Tibial artery (tissue), 4 donors: ENCODE data around the gene NKD1.

Source experiments
- DNase-seq, 2 donors: peaks; one replicate each; pipeline ENCODE4 v3.0.0-alpha.2; 2019
- H3K27ac ChIP-seq, 2 donors: fragments of 200-600 bp; sonication (generic) in 1 of 2; 1 replicate in 1 of 2; 2 replicates in 1 of 2; pipeline ENCODE4 v1.5.1; 2018 to 2019; ENCODE audit warnings: mild to moderate bottlenecking in 1 of 2
- H3K27me3 ChIP-seq, 2 donors: fragments of 200-600 bp; sonication (generic) in 1 of 2; one replicate each; pipeline versions ENCODE4 v1.5.1 to v1.6.0; 2016 to 2019
- H3K36me3 ChIP-seq, 3 donors: fragments of 200-600 bp; sonication (generic) in 2 of 3; one replicate each; pipeline ENCODE4 v1.5.1; 2016 to 2019; ENCODE audit warnings: mild to moderate bottlenecking in 2 of 3
- H3K4me1 ChIP-seq, 4 donors: fragments of 200-600 bp; sonication (generic) in 2 of 4; 1 replicate in 3 of 4; 2 replicates in 1 of 4; pipeline ENCODE4 v1.5.1; 2016 to 2019
- H3K4me3 ChIP-seq, 2 donors: fragments of 200-600 bp; sonication (generic) in 1 of 2; 1 replicate in 1 of 2; 2 replicates in 1 of 2; pipeline ENCODE4 v1.5.1; 2018 to 2019; ENCODE audit warnings: mild to moderate bottlenecking in 2 of 2
- H3K9me3 ChIP-seq, 3 donors: fragments of 200-600 bp; sonication (generic) in 1 of 3; one replicate each; pipeline ENCODE4 v1.5.1; 2016 to 2019
- intact Hi-C: fragments of 100-400 bp; cut with DNase I; formaldehyde crosslinking; loops from one replicate; pipeline ENCODE4 v1.15.0; 2023; ENCODE audit warnings: low total_unique reads
- TF ChIP-seq, protein P1 (sequence below), 2 experiments: fragments of 200-600 bp in 1 of 2; fragments of 450-650 bp in 1 of 2; IDR thresholded peaks; one replicate each; pipeline ENCODE4 v1.5.1; 2017 to 2019; ENCODE audit warnings: antibody characterized with exemption in 2 of 2, mild to moderate bottlenecking in 1 of 2, moderate library complexity in 1 of 2

The NKD1 gene

GRCh38 chr16:50610331-50611262 is 62.4 kb downstream of the NKD1 start:
- TF ChIP-seq, protein P1, sequence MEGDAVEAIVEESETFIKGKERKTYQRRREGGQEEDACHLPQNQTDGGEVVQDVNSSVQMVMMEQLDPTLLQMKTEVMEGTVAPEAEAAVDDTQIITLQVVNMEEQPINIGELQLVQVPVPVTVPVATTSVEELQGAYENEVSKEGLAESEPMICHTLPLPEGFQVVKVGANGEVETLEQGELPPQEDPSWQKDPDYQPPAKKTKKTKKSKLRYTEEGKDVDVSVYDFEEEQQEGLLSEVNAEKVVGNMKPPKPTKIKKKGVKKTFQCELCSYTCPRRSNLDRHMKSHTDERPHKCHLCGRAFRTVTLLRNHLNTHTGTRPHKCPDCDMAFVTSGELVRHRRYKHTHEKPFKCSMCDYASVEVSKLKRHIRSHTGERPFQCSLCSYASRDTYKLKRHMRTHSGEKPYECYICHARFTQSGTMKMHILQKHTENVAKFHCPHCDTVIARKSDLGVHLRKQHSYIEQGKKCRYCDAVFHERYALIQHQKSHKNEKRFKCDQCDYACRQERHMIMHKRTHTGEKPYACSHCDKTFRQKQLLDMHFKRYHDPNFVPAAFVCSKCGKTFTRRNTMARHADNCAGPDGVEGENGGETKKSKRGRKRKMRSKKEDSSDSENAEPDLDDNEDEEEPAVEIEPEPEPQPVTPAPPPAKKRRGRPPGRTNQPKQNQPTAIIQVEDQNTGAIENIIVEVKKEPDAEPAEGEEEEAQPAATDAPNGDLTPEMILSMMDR (IDR thresholded peaks at IDR 0.05): no peak
- DNase-seq: no peak
- intact Hi-C loops: no loop called here
- Histone ChIP-seq H3K9me3 (no peaks in the 10 kb centered on the region), H3K27ac (peak overlapping the region; percentile 5 to 82), H3K27me3 (no peaks in the 10 kb centered on the region), H3K4me1 (peaks cover 0 to 73% (median 30%) of the 10 kb centered on the region in 4 donors), H3K4me3 (no peak overlapping the region), H3K36me3 (peaks cover 0 to 13% (median 9%) of the 10 kb centered on the region in 3 donors)

DNA sequence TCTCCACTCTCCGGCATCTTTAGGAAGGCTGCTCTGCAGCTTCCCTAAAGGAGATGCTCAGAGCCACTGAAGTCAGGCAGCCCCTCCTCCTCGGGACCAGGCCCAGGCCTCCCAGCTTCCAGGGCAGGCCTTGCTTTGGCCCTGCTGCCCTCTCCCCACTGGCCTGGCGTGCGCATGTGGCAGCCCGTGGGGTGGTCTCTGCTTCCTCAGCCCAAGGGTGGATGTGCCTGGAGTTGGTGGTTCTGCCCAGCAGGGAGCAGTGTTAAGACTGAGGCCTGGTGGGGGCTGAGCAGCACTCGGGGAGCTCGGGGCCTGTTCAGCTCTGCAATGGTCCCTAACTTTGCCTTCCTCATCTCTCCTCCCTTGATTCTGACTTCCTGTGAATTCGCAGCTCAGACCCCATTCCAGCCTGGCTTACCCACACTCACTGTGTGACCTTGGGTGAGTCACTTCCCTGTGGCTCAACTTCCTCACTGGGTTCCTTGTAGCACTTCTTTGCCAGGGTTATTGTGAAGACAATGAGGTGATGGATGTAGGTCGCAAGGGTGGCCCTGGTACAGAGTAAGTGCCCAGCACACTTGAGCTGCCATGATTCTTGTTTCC is 63.2 kb downstream of the NKD1 start:
- no peak for DNase-seq
- peaks cover 0 to 13% (median 9%) of the 10 kb centered on the region in 3 donors for H3K36me3 ChIP-seq
- TF ChIP-seq, protein P1 (IDR thresholded peaks at IDR 0.05): no peak
- H3K27ac ChIP-seq: peak overlapping the region; percentile 75 to 82
- H3K27me3 ChIP-seq: no peaks in the 10 kb centered on the region
- intact Hi-C loops: no loop called here
- peaks cover 0 to 73% (median 34%) of the 10 kb centered on the region in 4 donors for H3K4me1 ChIP-seq
- H3K4me3 ChIP-seq: no peak overlapping the region
- no peaks in the 10 kb centered on the region for H3K9me3 ChIP-seq

- no peaks in the 10 kb centered on the region for H3K9me3 ChIP-seq
- H3K27ac ChIP-seq: peak overlapping the region; percentile 75 to 82
- intact Hi-C loops: no loop called here
- no peaks in the 10 kb centered on the region for H3K27me3 ChIP-seq
- no peak overlapping the region for H3K4me3 ChIP-seq
- no peak for DNase-seq
- TF ChIP-seq, protein P1 (IDR thresholded peaks at IDR 0.05): no peak
- peaks cover 0 to 73% (median 40%) of the 10 kb centered on the region in 4 donors for H3K4me1 ChIP-seq
- H3K36me3 ChIP-seq: peaks cover 0 to 13% (median 9%) of the 10 kb centered on the region in 3 donors
Measured at GRCh38 chr16:50611995-50612848, 64.0 kb downstream of the NKD1 start.

DNA sequence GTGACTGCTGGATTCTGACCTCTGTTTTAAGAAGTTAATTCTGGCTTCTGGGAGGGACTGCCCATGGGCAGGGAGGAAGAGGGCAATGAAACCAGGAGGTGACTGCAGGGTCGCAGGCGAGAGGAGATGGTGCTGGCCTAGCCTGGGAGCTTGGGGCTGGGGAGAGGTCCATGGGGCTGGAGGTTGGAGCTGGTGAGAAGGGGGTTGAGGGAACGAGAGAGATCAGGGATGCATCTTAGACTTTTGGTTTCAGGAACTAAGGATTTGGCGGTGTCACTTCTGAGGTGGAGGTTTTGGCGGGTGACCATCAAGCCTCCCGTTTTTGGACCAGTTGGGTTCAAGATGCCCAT is 64.6 kb downstream of the NKD1 start:
- intact Hi-C loops: no loop called here
- TF ChIP-seq, protein P1 (IDR thresholded peaks at IDR 0.05): no peak
- Histone ChIP-seq H3K4me1 (peaks cover 0 to 71% (median 43%) of the 10 kb centered on the region in 4 donors), H3K36me3 (peaks cover 0 to 19% (median 11%) of the 10 kb centered on the region in 3 donors), H3K4me3 (no peak overlapping the region), H3K27ac (peak overlapping the region; percentile 75 to 82), H3K9me3 (no peaks in the 10 kb centered on the region), H3K27me3 (no peaks in the 10 kb centered on the region)
- no peak for DNase-seq

DNA sequence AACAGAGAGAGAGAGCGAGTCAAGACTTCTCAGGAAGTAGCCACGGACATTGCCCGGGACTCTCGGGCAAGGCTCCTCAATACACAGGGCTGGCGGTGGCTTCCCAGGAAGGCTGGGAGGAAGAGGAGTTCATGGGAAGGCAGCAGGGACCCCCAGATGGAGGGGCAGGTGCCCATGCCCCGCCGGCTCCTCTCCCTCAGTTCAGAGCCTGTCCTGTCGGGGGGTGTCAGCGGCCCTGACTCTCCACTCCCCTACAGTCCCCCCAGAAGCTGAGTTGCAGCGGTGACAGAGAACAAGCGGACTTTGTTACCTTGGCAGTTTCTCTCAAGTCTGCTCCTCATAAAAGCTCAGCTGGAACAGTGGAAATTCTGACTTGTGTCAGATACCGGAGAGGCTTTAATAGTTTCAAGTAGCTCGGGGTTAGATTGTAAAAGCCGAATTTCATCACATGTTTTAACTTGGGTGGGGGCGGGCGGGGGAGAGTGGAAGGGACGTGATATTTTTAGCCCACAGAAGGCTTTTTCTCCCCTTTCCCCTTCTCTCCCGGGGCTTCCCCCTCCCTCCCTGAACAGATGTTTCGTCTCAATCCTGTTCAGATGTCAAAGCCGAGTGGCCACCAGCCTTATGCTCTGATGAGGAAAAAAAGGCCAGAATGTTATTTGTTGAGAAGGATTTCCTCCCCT is 65.2 kb downstream of the NKD1 start:
- H3K4me3 ChIP-seq: peak overlapping the region; percentile 21 to 22
- peak in 1 of 2 donors; percentile 82 for DNase-seq
- TF ChIP-seq, protein P1 (IDR thresholded peaks at IDR 0.05): no peak
- H3K9me3 ChIP-seq: no peaks in the 10 kb centered on the region
- peaks cover 0 to 21% (median 14%) of the 10 kb centered on the region in 3 donors for H3K36me3 ChIP-seq
- no peaks in the 10 kb centered on the region for H3K27me3 ChIP-seq
- peaks cover 0 to 71% (median 43%) of the 10 kb centered on the region in 4 donors for H3K4me1 ChIP-seq
- intact Hi-C loops: no loop called here
- H3K27ac ChIP-seq: peak overlapping the region; percentile 75 to 82
